ENCODE measurements around the gene ZNF470.

ZNF470 gene

DNA sequence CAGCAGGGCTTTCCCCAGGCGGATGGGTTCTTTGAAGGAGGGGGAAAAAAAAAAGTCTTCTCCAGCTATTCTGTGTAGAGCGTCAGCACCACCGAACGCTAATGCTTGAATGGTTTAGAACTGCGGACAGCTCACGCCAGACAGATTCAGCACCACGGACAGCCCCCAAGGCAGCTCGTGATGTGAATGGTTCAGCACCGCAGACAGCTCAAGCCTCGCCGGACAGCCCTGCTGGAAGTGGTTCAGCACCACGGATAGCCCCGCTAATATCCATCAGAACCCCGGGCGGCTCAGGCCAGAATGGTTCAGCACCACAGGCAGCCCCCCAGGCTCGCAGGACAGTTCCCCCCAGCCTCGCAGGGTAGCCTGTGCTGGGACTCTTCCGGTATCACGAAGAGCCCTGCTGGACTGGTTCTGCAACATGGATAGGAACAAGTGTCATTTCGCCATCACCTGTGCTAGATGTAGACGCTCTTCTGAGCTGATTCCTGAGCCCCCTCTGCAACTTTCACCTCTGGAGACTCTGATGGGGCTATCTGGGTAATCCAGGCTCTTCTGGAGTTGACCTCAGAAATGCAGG is 70.8 kb downstream of the ZNF470 start:
- peak; percentile 77 for DNase-seq (ENCODE audit: low read depth, low spot score)
- in situ Hi-C loops (cut with HindIII; ENCODE audit: low sequenced_read_pairs) = no loop called here
- TF ChIP-seq, protein P1, sequence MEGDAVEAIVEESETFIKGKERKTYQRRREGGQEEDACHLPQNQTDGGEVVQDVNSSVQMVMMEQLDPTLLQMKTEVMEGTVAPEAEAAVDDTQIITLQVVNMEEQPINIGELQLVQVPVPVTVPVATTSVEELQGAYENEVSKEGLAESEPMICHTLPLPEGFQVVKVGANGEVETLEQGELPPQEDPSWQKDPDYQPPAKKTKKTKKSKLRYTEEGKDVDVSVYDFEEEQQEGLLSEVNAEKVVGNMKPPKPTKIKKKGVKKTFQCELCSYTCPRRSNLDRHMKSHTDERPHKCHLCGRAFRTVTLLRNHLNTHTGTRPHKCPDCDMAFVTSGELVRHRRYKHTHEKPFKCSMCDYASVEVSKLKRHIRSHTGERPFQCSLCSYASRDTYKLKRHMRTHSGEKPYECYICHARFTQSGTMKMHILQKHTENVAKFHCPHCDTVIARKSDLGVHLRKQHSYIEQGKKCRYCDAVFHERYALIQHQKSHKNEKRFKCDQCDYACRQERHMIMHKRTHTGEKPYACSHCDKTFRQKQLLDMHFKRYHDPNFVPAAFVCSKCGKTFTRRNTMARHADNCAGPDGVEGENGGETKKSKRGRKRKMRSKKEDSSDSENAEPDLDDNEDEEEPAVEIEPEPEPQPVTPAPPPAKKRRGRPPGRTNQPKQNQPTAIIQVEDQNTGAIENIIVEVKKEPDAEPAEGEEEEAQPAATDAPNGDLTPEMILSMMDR (IDR thresholded peaks at IDR 0.05; ENCODE audit: low read depth, low read length) = no peak
- no peak overlapping the region for H3K4me3 ChIP-seq (ENCODE audit: low read depth, low read length)

Measured in astrocyte of the spinal cord (primary cell).